GM12878 (cell line): ENCODE results near the gene RBKS. TPM values are rescaled to one million over a fixed set of nuclear protein-coding genes. Genes with fewer than 3 reads are reported as not detected.

Source experiments
- ATAC-seq: fragments of 200-7000 bp; cut with Tn5 transposase; 3 replicates; pipeline ENCODE4 v1.9.1; 2020; ENCODE audit warnings: mild to moderate bottlenecking, moderate library complexity
- BruUV-seq: library from RNA; stranded (reverse); fragments of 400-500 nt; replicated peaks from 2 replicates; lab custom pipeline; 2021; lab: Mats Ljungman, UMichigan
- CTCF ChIA-PET: fragments of 300-600 bp; sonication (Branson Sonifier 250); formaldehyde crosslinking; extraction: SDS; loops from one replicate; lab custom pipeline; 2021; ENCODE audit warnings: inconsistent platforms; lab: Yijun Ruan, JAX
- POLR2A ChIA-PET: fragments of 350-600 bp; formaldehyde crosslinking; extraction: SDS; loops from one replicate; lab custom pipeline; 2021; ENCODE audit warnings: inconsistent platforms; lab: Charles Lee
- RAD21 ChIA-PET: fragments of 300-600 bp; sonication (Branson Sonifier 250); formaldehyde crosslinking; loops from one replicate; lab custom pipeline; 2023; ENCODE audit warnings: antibody characterized with exemption; ENCODE audit not compliant: unreplicated experiment; lab: Charles Lee
- SMC1A ChIA-PET: fragments of 300-600 bp; sonication (Branson Sonifier 250); formaldehyde crosslinking; loops from one replicate; lab custom pipeline; 2023; ENCODE audit not compliant: unreplicated experiment, uncharacterized antibody; lab: Charles Lee
- DNase-seq: peaks from one replicate; pipeline ENCODE4 v3.0.0-alpha.2; 2011; ENCODE audit warnings: low read depth, low spot score
- FAIRE-seq: peaks from 3 replicates; lab custom pipeline; 2011; peaks lifted over from hg19 to GRCh38; lab: Jason Lieb, UNC
- H2AFZ ChIP-seq: 2 replicates; pipeline ENCODE4 v1.6.0; 2011; ENCODE audit warnings: low read depth, low read length, control low read depth; ENCODE audit not compliant: control insufficient read depth
- H3K27ac ChIP-seq: 2 replicates; pipeline ENCODE4 v1.5.1; 2011; ENCODE audit warnings: control low read depth; ENCODE audit not compliant: control insufficient read depth, insufficient read depth
- H3K27me3 ChIP-seq, 2 experiments: replicated peaks in 1 of 2; 2 replicates each; pipeline versions ENCODE4 v1.6.0 to v1.6.1; 2011; ENCODE audit warnings: low read length in 1 of 2; ENCODE audit not compliant: control insufficient read depth in 2 of 2, insufficient read depth in 2 of 2
- H3K36me3 ChIP-seq, 2 experiments: 2 replicates each; pipeline ENCODE4 v1.5.1; 2011; ENCODE audit warnings: low read length in 1 of 2; ENCODE audit not compliant: control insufficient read depth in 2 of 2, insufficient read depth in 2 of 2
- H3K4me1 ChIP-seq: 2 replicates; pipeline ENCODE4 v1.6.1; 2011; ENCODE audit warnings: mild to moderate bottlenecking, low read length, moderate library complexity, mixed read lengths; ENCODE audit not compliant: control insufficient read depth, insufficient read depth
- H3K4me2 ChIP-seq: 2 replicates; pipeline ENCODE4 v1.6.0; 2011; ENCODE audit warnings: control low read depth; ENCODE audit not compliant: control insufficient read depth, insufficient read depth
- H3K4me3 ChIP-seq: fragments of 200-600 bp; sonication (generic); 2 replicates; pipeline ENCODE4 v1.5.1; 2016
- H3K79me2 ChIP-seq: 2 replicates; pipeline ENCODE4 v1.6.0; 2011; ENCODE audit warnings: low read length; ENCODE audit not compliant: control insufficient read depth, insufficient read depth
- H3K9ac ChIP-seq: 2 replicates; pipeline ENCODE4 v1.8.0; 2011; ENCODE audit warnings: low read length, control low read depth, mixed read lengths; ENCODE audit not compliant: control insufficient read depth, insufficient read depth
- H3K9me3 ChIP-seq: replicated peaks from 3 replicates; pipeline ENCODE4 v1.5.1; 2011; ENCODE audit warnings: mild to moderate bottlenecking, low read length; ENCODE audit not compliant: control insufficient read depth, insufficient read depth
- H4K20me1 ChIP-seq: 2 replicates; pipeline ENCODE4 v1.6.0; 2011; ENCODE audit not compliant: control insufficient read depth, insufficient read depth
- CBX5 ChIP-seq: sonication (generic); IDR thresholded peaks from 2 replicates; pipeline ENCODE4 v1.6.1; 2016; ENCODE audit warnings: low read depth, moderate library complexity, mild to moderate bottlenecking, inconsistent platforms
- CEBPZ ChIP-seq: fragments of 150-350 bp; IDR thresholded peaks from 2 replicates; pipeline ENCODE4 v1.6.1; 2016; ENCODE audit warnings: low read depth, low read length
- CHD2 ChIP-seq: IDR thresholded peaks from 2 replicates; pipeline ENCODE4 v1.6.1; 2011; ENCODE audit warnings: low read depth, low read length, improper control_type of control experiment, borderline replicate concordance
- EZH2 ChIP-seq: IDR thresholded peaks from 2 replicates; pipeline ENCODE4 v1.6.1; 2012; ENCODE audit warnings: low read depth, mild to moderate bottlenecking, control low read depth, inconsistent platforms, low read length, borderline replicate concordance; ENCODE audit not compliant: control insufficient read depth
- FOXK2 ChIP-seq: fragments of 450-650 bp; IDR thresholded peaks from 2 replicates; pipeline ENCODE4 v1.6.1; 2017; ENCODE audit warnings: mild to moderate bottlenecking, moderate library complexity
- HDAC2 ChIP-seq: fragments of 200-600 bp; sonication (generic); IDR thresholded peaks from 2 replicates; pipeline ENCODE4 v1.6.1; 2017
- HDGF ChIP-seq: fragments of 450-650 bp; IDR thresholded peaks from 2 replicates; pipeline ENCODE4 v1.6.1; 2016; ENCODE audit warnings: antibody characterized with exemption
- MXI1 ChIP-seq: fragments of 150-350 bp; IDR thresholded peaks from 2 replicates; pipeline ENCODE4 v1.6.1; 2011; ENCODE audit warnings: low read depth, mild to moderate bottlenecking, inconsistent platforms, low read length, improper control_type of control experiment
- NRF1 ChIP-seq: conservative IDR thresholded peaks from 2 replicates; pipeline ENCODE4 v1.6.1; 2011; ENCODE audit warnings: mild to moderate bottlenecking, low read depth, low read length, improper control_type of control experiment
- RAD51 ChIP-seq: fragments of 450-650 bp; IDR thresholded peaks from 2 replicates; pipeline ENCODE4 v1.6.1; 2016; ENCODE audit warnings: moderate library complexity, mild to moderate bottlenecking, inconsistent platforms
- RFX5 ChIP-seq: IDR thresholded peaks from 2 replicates; pipeline ENCODE4 v1.6.1; 2011; ENCODE audit warnings: low read depth, low read length, improper control_type of control experiment
- SKIL ChIP-seq: fragments of 450-650 bp; IDR thresholded peaks from 2 replicates; pipeline ENCODE4 v1.6.1; 2017; ENCODE audit warnings: mild to moderate bottlenecking, low read depth, inconsistent platforms; ENCODE audit not compliant: poor library complexity, severe bottlenecking
- SREBF1 ChIP-seq: IDR thresholded peaks from 2 replicates; pipeline ENCODE4 v1.6.1; 2012; ENCODE audit warnings: mild to moderate bottlenecking, low read length
- TARDBP ChIP-seq: IDR thresholded peaks from 2 replicates; pipeline ENCODE4 v1.6.1; 2016; ENCODE audit warnings: borderline replicate concordance
- TCF3 ChIP-seq: IDR thresholded peaks from 2 replicates; pipeline ENCODE4 v1.6.1; 2012; ENCODE audit warnings: low read depth, mild to moderate bottlenecking, low read length, borderline replicate concordance; ENCODE audit not compliant: insufficient read depth
- YBX1 ChIP-seq: fragments of 450-650 bp; IDR thresholded peaks from 2 replicates; pipeline ENCODE4 v1.6.1; 2016; ENCODE audit warnings: antibody characterized with exemption
- ZBTB40 ChIP-seq: fragments of 450-650 bp; IDR thresholded peaks from 2 replicates; pipeline ENCODE4 v1.6.1; 2016; ENCODE audit warnings: mild to moderate bottlenecking, moderate library complexity, borderline replicate concordance
- WGBS: methylation state at CpG from one replicate; pipeline ENCODE4 v1.1.6; 2016; ENCODE audit warnings: low lambda C conversion rate; ENCODE audit not compliant: insufficient replicate concordance, insufficient coverage; ENCODE audit errors: missing lambda C conversion rate; 5-methylcytosine and 5-hydroxymethylcytosine counted together
- in situ Hi-C: fragments of 300-500 bp; cut with MboI; formaldehyde crosslinking; loops from 9 replicates; pipeline ENCODE4 v1.14.3; 2018; ENCODE audit warnings: mixed read lengths
- intact Hi-C: fragments of 100-400 bp; cut with micrococcal nuclease; formaldehyde crosslinking; loops from one replicate; pipeline ENCODE4 v1.14.2; 2022; ENCODE audit not compliant: unreplicated experiment
- polyA plus RNA-seq, 11 experiments: library from polyadenylated mRNA; depleted of rRNA in 4 of 11; unstranded in 6 of 11; stranded (reverse) in 5 of 11; fragments of >200 nt; fragmentation: Nextera tagmentation in 4 of 11; fragmentation: Illumina TruSeq in 1 of 11; extraction: Ambion mirVana in 4 of 11; extraction: Trizol in 1 of 11; gene quantifications; 1 replicate in 1 of 11; 2 replicates in 10 of 11; pipeline versions ENCODE4 v1.2.1 to v1.2.3, GENCODE V29; 2011 to 2016; ENCODE audit warnings: inconsistent platforms in 2 of 11, missing spikeins in 2 of 11, low read depth in 1 of 11
- total RNA-seq, 4 experiments: library from RNA; depleted of rRNA in 3 of 4; stranded (reverse); fragments of >200 nt in 3 of 4; fragmentation: Illumina TruSeq in 1 of 4; extraction: Trizol in 1 of 4; gene quantifications; 2 replicates each; pipeline versions ENCODE4 v1.2.1 to v1.2.3, GENCODE V29; 2013 to 2021

Gene RBKS
- total and polyA plus RNA-seq, 10 of the 15 experiments (the other 5 are each of a cell fraction or from before 2014, with no cell fraction given), result 0.39 to 1.8 (median 1.0) TPM

- H3K79me2 ChIP-seq, result no peaks in the 10 kb centered on the region
- BruUV-seq, result no TSS peak
- POLR2A ChIA-PET, result interaction anchor here (0.7 kb wide), 1 partner anchor 55 kb away, joined by 3 read pairs; no protein-coding TSS in a partner anchor
- ATAC-seq (no peak), FAIRE-seq (no peak), DNase-seq (no peak)
- SMC1A ChIA-PET, result no interaction called here
- no peak overlapping the region for H3K4me3 ChIP-seq
- H4K20me1 ChIP-seq, result no peaks in the 10 kb centered on the region
- no peak overlapping the region for H3K9ac ChIP-seq
- H3K36me3 ChIP-seq, result no peaks in the 10 kb centered on the region
- H2AFZ ChIP-seq, result no peak overlapping the region
- intact Hi-C loops (no loop called here), in situ Hi-C loops (no loop called here)
- RAD21 ChIA-PET, result interaction anchor here (0.7 kb wide), 1 partner anchor 61 kb away, joined by 4 read pairs; no protein-coding TSS in a partner anchor
- no peak overlapping the region for H3K4me2 ChIP-seq
- CTCF ChIA-PET, result interaction anchor here (1.1 kb wide), 2 partner anchors 21 to 48 kb away, joined by 3 to 6 read pairs; no protein-coding TSS in a partner anchor
- H3K27me3 ChIP-seq, result no peaks in the 10 kb centered on the region
- H3K27ac ChIP-seq, result no peak overlapping the region
- H3K4me1 ChIP-seq, result no peaks in the 10 kb centered on the region
- WGBS, result 19% methylated on average over 6 of the region's 6 CpGs
- H3K9me3 ChIP-seq, result no peaks in the 10 kb centered on the region; the same call in 2 of the 3 replicates
- TF ChIP-seq CEBPZ, result no peak
- no peak for TF ChIP-seq HDAC2
- TF ChIP-seq FOXK2, result no peak
- no peak for TF ChIP-seq CHD2
- no peak for TF ChIP-seq ZBTB40
- TF ChIP-seq MXI1, result no peak
- TF ChIP-seq EZH2, result no peak
- no peak for TF ChIP-seq RAD51
- no peak for TF ChIP-seq SREBF1
- no peak for TF ChIP-seq SKIL
- TF ChIP-seq CBX5, result no peak
- no peak for TF ChIP-seq HDGF
- TF ChIP-seq YBX1, result no peak
- TF ChIP-seq RFX5, result no peak
- no peak for TF ChIP-seq NRF1
- no peak for TF ChIP-seq TCF3
- TF ChIP-seq TARDBP, result no peak
These were observed 138.8 kb downstream of the RBKS start for GRCh38 chr2:27751377-27751776.
